ENCODE measurements around the gene RASGRF1. TPM values are rescaled to one million over a fixed set of nuclear protein-coding genes. Genes with fewer than 3 reads are reported as not detected.

RASGRF1 gene
- polyA plus RNA-seq, 1 donor (not counting 4 experiments of a cell fraction or from before 2014, with no cell fraction given), result 0.08 TPM

GRCh38 chr15:78943692-78944091 lies 146.9 kb downstream of the RASGRF1 start:
- FAIRE-seq (no peak), DNase-seq (ENCODE audit: low read depth, low spot score) (no peak)
- TF ChIP-seq EZH2 (IDR thresholded peaks at IDR 0.05; ENCODE audit: low read length) (no peak), CTCF (optimal IDR thresholded peaks at IDR 0.05 in 1 of 3, IDR thresholded peaks at IDR 0.05 in 1 of 3, conservative IDR thresholded peaks at IDR 0.05 in 1 of 3; ENCODE audit: extremely low read depth in 1 of 3, insufficient read depth in 2 of 3, low read length in 3 of 3) (no peak)
- H3K79me2 ChIP-seq (ENCODE audit: control insufficient read depth, insufficient read depth, low read length), result no peaks in the 10 kb centered on the region
- no peaks in the 10 kb centered on the region for H3K9me1 ChIP-seq (ENCODE audit: control insufficient read depth, extremely low read depth, insufficient read depth, low read length)
- no peak overlapping the region for H3K27ac ChIP-seq (ENCODE audit: control insufficient read depth, insufficient read depth, low read length)
- no peak overlapping the region for H3K4me2 ChIP-seq (ENCODE audit: control insufficient read depth, extremely low read depth, insufficient read depth, low read depth, low read length)
- peaks cover 25% of the 10 kb centered on the region for H3K27me3 ChIP-seq (ENCODE audit: control insufficient read depth, extremely low read depth, insufficient read depth, low read length)
- H3K9me3 ChIP-seq (ENCODE audit: control insufficient read depth, low read depth, low read length), result no peaks in the 10 kb centered on the region
- dilution Hi-C loops (cut with MboI; ENCODE audit: extremely low pct_ligation_motif_present, low sequenced_read_pairs), result no loop called here
- no peaks in the 10 kb centered on the region for H4K20me1 ChIP-seq (ENCODE audit: control insufficient read depth, extremely low read depth, insufficient read depth, low read length)
- H3K36me3 ChIP-seq (ENCODE audit: control insufficient read depth in 2 of 2, extremely low read depth in 1 of 2, insufficient read depth in 2 of 2, low read length in 2 of 2), result no peaks in the 10 kb centered on the region
- no peak overlapping the region for H3K4me3 ChIP-seq (ENCODE audit: control insufficient read depth in 2 of 3, extremely low read depth in 1 of 3, insufficient read depth in 2 of 3, low read depth in 1 of 3, low read length in 3 of 3)
- H2AFZ ChIP-seq (ENCODE audit: control insufficient read depth, low read length), result no peak overlapping the region
- H3K4me1 ChIP-seq (ENCODE audit: control insufficient read depth, extremely low read depth, insufficient read depth, low read length), result no peaks in the 10 kb centered on the region
- H3K9ac ChIP-seq (ENCODE audit: control insufficient read depth, extremely low read depth, insufficient read depth, low read length), result no peak overlapping the region

GRCh38 chr15:78942741-78943140 lies 147.8 kb downstream of the RASGRF1 start:
- H3K4me2 ChIP-seq (ENCODE audit: control insufficient read depth, extremely low read depth, insufficient read depth, low read depth, low read length), result no peak overlapping the region
- no peaks in the 10 kb centered on the region for H3K9me1 ChIP-seq (ENCODE audit: control insufficient read depth, extremely low read depth, insufficient read depth, low read length)
- no peak overlapping the region for H3K9ac ChIP-seq (ENCODE audit: control insufficient read depth, extremely low read depth, insufficient read depth, low read length)
- TF ChIP-seq EZH2 (IDR thresholded peaks at IDR 0.05; ENCODE audit: low read length), result no peak
- TF ChIP-seq CTCF (optimal IDR thresholded peaks at IDR 0.05 in 1 of 3, IDR thresholded peaks at IDR 0.05 in 1 of 3, conservative IDR thresholded peaks at IDR 0.05 in 1 of 3; ENCODE audit: extremely low read depth in 1 of 3, insufficient read depth in 2 of 3, low read length in 3 of 3), result no peak
- no peaks in the 10 kb centered on the region for H4K20me1 ChIP-seq (ENCODE audit: control insufficient read depth, extremely low read depth, insufficient read depth, low read length)
- dilution Hi-C loops (cut with MboI; ENCODE audit: extremely low pct_ligation_motif_present, low sequenced_read_pairs), result no loop called here
- H3K4me3 ChIP-seq (ENCODE audit: control insufficient read depth in 2 of 3, extremely low read depth in 1 of 3, insufficient read depth in 2 of 3, low read depth in 1 of 3, low read length in 3 of 3), result no peak overlapping the region
- no peaks in the 10 kb centered on the region for H3K9me3 ChIP-seq (ENCODE audit: control insufficient read depth, low read depth, low read length)
- H3K27ac ChIP-seq (ENCODE audit: control insufficient read depth, insufficient read depth, low read length), result no peak overlapping the region
- no peaks in the 10 kb centered on the region for H3K79me2 ChIP-seq (ENCODE audit: control insufficient read depth, insufficient read depth, low read length)
- FAIRE-seq (no peak), DNase-seq (ENCODE audit: low read depth, low spot score) (no peak)
- peaks cover 25% of the 10 kb centered on the region for H3K27me3 ChIP-seq (ENCODE audit: control insufficient read depth, extremely low read depth, insufficient read depth, low read length)
- H2AFZ ChIP-seq (ENCODE audit: control insufficient read depth, low read length), result no peak overlapping the region
- no peaks in the 10 kb centered on the region for H3K36me3 ChIP-seq (ENCODE audit: control insufficient read depth in 2 of 2, extremely low read depth in 1 of 2, insufficient read depth in 2 of 2, low read length in 2 of 2)
- no peaks in the 10 kb centered on the region for H3K4me1 ChIP-seq (ENCODE audit: control insufficient read depth, extremely low read depth, insufficient read depth, low read length)
